Duodenal mucosa (tissue), 2 donors: Measurements from ENCODE around the gene GRM1.

Source experiments
- H3K27ac ChIP-seq: one replicate; pipeline ENCODE4 v1.7.0; 2013; ENCODE audit warnings: low read depth, low read length
- H3K27me3 ChIP-seq, 2 donors: one replicate each; pipeline ENCODE4 v1.7.0; 2013; ENCODE audit warnings: low read length in 2 of 2, control low read depth in 1 of 2; ENCODE audit not compliant: insufficient read depth in 2 of 2, control insufficient read depth in 1 of 2
- H3K36me3 ChIP-seq, 2 donors: one replicate each; pipeline ENCODE4 v1.7.0; 2013; ENCODE audit warnings: low read length in 2 of 2, control low read depth in 1 of 2; ENCODE audit not compliant: insufficient read depth in 2 of 2, control insufficient read depth in 1 of 2
- H3K4me1 ChIP-seq, 2 donors: one replicate each; pipeline ENCODE4 v1.7.0; 2013; ENCODE audit warnings: low read length in 2 of 2, control low read depth in 1 of 2; ENCODE audit not compliant: insufficient read depth in 2 of 2, control insufficient read depth in 1 of 2
- H3K4me3 ChIP-seq, 2 donors: one replicate each; pipeline ENCODE4 v1.7.0; 2013; ENCODE audit warnings: low read length in 2 of 2, low read depth in 1 of 2
- H3K9ac ChIP-seq, 2 donors: one replicate each; pipeline ENCODE4 v1.7.0; 2013; ENCODE audit warnings: low read length in 2 of 2, low read depth in 1 of 2
- H3K9me3 ChIP-seq, 2 donors: one replicate each; pipeline ENCODE4 v1.7.0; 2013; ENCODE audit warnings: low read length in 2 of 2, control low read depth in 1 of 2; ENCODE audit not compliant: control insufficient read depth in 1 of 2

GRM1 gene

DNA sequence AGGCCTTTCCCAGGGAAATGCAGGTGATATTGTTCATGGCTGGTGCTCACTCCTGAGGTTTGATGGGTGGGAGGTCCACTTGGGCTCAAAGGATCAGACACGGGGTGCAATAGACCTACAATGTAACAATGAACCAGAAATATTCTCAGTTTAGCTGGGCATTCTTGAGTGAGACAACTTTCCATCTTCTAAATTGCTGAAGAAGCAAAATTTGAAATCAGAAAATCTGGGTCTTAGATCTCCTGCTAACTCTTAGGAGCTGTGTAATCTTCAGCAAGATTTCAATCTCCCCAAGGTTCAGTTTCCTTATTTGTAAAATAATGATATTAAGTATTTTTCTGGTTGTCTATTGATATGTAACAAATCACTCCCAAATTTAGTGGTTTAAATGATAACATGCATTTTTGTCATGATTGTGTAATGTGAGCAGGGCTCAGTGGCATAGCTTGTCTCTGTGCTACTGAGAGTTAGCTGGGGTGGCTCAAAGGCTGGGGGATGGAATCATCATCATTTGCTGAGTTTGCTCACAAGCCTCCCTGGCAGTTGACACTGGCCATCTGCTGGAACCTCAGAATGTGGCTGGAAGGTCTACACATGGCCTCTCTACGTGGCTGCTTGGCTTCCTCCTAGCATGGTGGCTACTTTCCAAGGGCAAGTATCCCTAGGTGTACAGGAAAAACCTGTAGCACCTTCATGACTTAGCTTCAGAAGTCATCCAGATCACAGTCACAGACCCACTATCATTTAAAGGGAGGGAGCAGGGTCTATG lies 98.8 kb downstream of the GRM1 start:
- Histone ChIP-seq H3K36me3 (no peaks in the 10 kb centered on the region), H3K4me3 (no peak overlapping the region), H3K27ac (no peak overlapping the region), H3K9ac (no peak overlapping the region), H3K4me1 (no peaks in the 10 kb centered on the region), H3K9me3 (no peaks in the 10 kb centered on the region), H3K27me3 (no peaks in the 10 kb centered on the region)

DNA sequence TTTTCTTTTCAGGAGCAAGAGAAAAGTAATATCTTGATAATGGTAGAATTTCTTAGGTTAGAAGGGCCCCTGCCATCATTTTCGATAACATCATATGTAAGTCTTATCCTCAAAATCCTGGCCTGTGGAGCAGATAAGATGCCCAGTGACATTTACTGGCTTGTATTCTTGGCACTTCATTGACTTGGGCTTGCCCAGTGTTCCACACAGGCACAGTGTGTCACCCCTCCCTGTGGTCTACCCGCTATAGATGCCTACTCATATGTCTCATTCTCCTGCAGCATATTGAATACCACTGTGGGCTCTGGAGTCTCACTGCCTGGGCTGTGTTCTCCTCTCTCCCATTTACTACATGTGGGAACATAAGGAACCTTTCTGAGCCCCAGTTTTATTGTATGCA lies 105.0 kb downstream of the GRM1 start:
- H3K27ac ChIP-seq = no peak overlapping the region
- H3K9me3 ChIP-seq = peaks cover 0 to 3% of the 10 kb centered on the region in 2 donors
- no peak overlapping the region for H3K4me3 ChIP-seq
- no peaks in the 10 kb centered on the region for H3K27me3 ChIP-seq
- H3K9ac ChIP-seq = no peak overlapping the region
- H3K36me3 ChIP-seq = no peaks in the 10 kb centered on the region
- H3K4me1 ChIP-seq = no peaks in the 10 kb centered on the region

DNA sequence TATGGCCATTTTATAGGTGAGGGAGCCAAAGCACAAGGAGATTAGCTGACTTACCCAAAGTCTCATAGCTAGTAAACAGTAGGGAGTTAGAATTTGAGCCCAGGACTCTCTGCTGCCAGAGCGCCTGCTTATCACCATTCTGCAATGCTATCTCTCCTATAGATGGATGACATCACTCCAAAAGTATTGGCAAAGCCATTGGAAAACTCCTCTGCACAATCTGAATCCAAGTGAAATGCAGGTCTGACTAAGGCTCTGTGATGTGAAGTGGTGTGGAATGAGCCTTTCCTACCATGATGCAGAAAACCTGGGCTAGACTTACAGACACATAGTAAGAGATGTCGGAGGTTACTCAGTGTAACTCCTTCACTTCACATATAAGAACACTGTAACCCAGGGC lies 106.3 kb downstream of the GRM1 start:
- Histone ChIP-seq H3K9me3 (peaks cover 0 to 3% of the 10 kb centered on the region in 2 donors), H3K9ac (no peak overlapping the region), H3K4me1 (no peaks in the 10 kb centered on the region), H3K36me3 (no peaks in the 10 kb centered on the region), H3K27ac (no peak overlapping the region), H3K27me3 (no peaks in the 10 kb centered on the region), H3K4me3 (no peak overlapping the region)

- no peaks in the 10 kb centered on the region for H3K27me3 ChIP-seq
- H3K4me3 ChIP-seq = no peak overlapping the region
- H3K27ac ChIP-seq = no peak overlapping the region
- H3K36me3 ChIP-seq = no peaks in the 10 kb centered on the region
- H3K4me1 ChIP-seq = no peaks in the 10 kb centered on the region
- no peaks in the 10 kb centered on the region for H3K9me3 ChIP-seq
- no peak overlapping the region for H3K9ac ChIP-seq
These were observed 118.0 kb downstream of the GRM1 start for GRCh38 chr6:146146836-146147235.

DNA sequence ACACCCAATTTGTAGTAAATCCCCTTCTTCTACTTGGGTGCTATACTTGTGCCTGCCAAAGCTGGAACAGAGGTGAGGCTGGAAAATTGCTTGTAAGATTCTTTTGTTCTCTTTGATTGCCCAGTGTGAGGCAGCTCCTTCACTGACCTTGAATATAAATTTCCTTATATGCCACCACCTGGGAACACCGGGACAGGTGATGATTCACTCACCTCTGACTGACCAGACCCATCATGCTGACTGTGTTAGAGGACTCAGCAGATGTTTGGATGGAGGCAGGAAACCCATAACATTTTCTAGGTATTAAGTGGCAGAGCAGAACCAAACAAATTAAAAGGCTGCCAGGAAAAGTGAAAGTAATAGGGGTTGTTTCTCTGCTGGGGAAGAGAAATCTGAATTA lies 120.9 kb downstream of the GRM1 start:
- H3K9me3 ChIP-seq = no peaks in the 10 kb centered on the region
- no peak overlapping the region for H3K9ac ChIP-seq
- H3K4me3 ChIP-seq = no peak overlapping the region
- no peak overlapping the region for H3K27ac ChIP-seq
- no peaks in the 10 kb centered on the region for H3K27me3 ChIP-seq
- H3K36me3 ChIP-seq = no peaks in the 10 kb centered on the region
- H3K4me1 ChIP-seq = no peaks in the 10 kb centered on the region

GRCh38 chr6:146153040-146153758 lies 124.3 kb downstream of the GRM1 start:
- H3K4me1 ChIP-seq = no peaks in the 10 kb centered on the region
- no peak overlapping the region for H3K4me3 ChIP-seq
- no peaks in the 10 kb centered on the region for H3K9me3 ChIP-seq
- H3K9ac ChIP-seq = no peak overlapping the region
- H3K27ac ChIP-seq = no peak overlapping the region
- H3K27me3 ChIP-seq = no peaks in the 10 kb centered on the region
- no peaks in the 10 kb centered on the region for H3K36me3 ChIP-seq

- no peak overlapping the region for H3K9ac ChIP-seq
- no peaks in the 10 kb centered on the region for H3K9me3 ChIP-seq
- no peak overlapping the region for H3K4me3 ChIP-seq
- H3K4me1 ChIP-seq = no peaks in the 10 kb centered on the region
- H3K36me3 ChIP-seq = no peaks in the 10 kb centered on the region
- no peak overlapping the region for H3K27ac ChIP-seq
- no peaks in the 10 kb centered on the region for H3K27me3 ChIP-seq
These were observed 125.3 kb downstream of the GRM1 start for GRCh38 chr6:146154197-146154596.

DNA sequence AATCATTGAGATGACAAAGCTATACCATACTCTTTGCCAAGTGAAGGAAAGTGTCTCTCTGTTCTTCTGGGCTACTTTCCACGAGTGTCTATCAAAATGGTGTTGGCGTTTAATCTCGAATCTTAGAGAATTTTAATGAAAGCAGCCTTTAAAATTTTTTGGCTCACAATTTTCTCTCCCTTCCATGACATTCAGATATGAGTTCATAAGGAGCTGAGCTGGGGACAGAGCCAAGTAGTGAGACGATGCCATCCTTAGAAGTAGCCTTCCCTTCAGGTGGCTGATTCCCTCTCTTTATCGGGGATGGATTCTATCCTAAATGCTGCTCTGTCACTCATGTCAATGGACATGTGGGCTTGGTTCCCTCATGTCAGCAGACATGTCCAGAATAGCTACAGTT lies 132.8 kb downstream of the GRM1 start:
- no peaks in the 10 kb centered on the region for H3K4me1 ChIP-seq

GRCh38 chr6:146169872-146170271 lies 141.0 kb downstream of the GRM1 start:
- H3K27me3 ChIP-seq = no peaks in the 10 kb centered on the region
- no peak overlapping the region for H3K4me3 ChIP-seq
- no peak overlapping the region for H3K27ac ChIP-seq
- no peaks in the 10 kb centered on the region for H3K36me3 ChIP-seq
- H3K9ac ChIP-seq = no peak overlapping the region
- no peaks in the 10 kb centered on the region for H3K9me3 ChIP-seq
- H3K4me1 ChIP-seq = no peaks in the 10 kb centered on the region

More for the DNA sequence above, 132.8 kb downstream of the GRM1 start:
- H3K27ac ChIP-seq = no peak overlapping the region
- no peaks in the 10 kb centered on the region for H3K9me3 ChIP-seq
- no peak overlapping the region for H3K9ac ChIP-seq
- H3K27me3 ChIP-seq = no peaks in the 10 kb centered on the region
- no peak overlapping the region for H3K4me3 ChIP-seq
- no peaks in the 10 kb centered on the region for H3K36me3 ChIP-seq

- Histone ChIP-seq H3K4me1 (no peaks in the 10 kb centered on the region), H3K27ac (no peak overlapping the region), H3K9me3 (no peaks in the 10 kb centered on the region), H3K36me3 (no peaks in the 10 kb centered on the region), H3K9ac (no peak overlapping the region), H3K27me3 (no peaks in the 10 kb centered on the region), H3K4me3 (no peak overlapping the region)
These were observed 148.9 kb downstream of the GRM1 start for GRCh38 chr6:146177785-146178184.
